Hindlimb muscle (tissue), 1 donor: ENCODE results near the gene VSIG8. TPM values are rescaled to one million over a fixed set of nuclear protein-coding genes. Genes with fewer than 3 reads are reported as not detected.
A peak's percentile ranks its signal among the peaks of the same experiment; 100 is the strongest.

Experiments used
- DNase-seq: peaks from one replicate; pipeline ENCODE4 v3.0.0-alpha.2; 2013
- polyA plus RNA-seq: library from polyadenylated mRNA; unstranded; fragments of 120-200 nt; gene quantifications from one replicate; pipeline ENCODE4 v1.2.1, GENCODE V29; 2013; ENCODE audit not compliant: insufficient read length

Gene VSIG8
- polyA plus RNA-seq, 1 donor, result not detected

- peak; percentile 87 for DNase-seq
Observed at GRCh38 chr1:159854693-159855192, 7.7 kb downstream of the VSIG8 start.

- DNase-seq, result peak; percentile 65
Observed at GRCh38 chr1:159854116-159854692, 8.3 kb downstream of the VSIG8 start.

- DNase-seq, result no peak
Observed at GRCh38 chr1:159853417-159854115, 8.9 kb downstream of the VSIG8 start.

- no peak for DNase-seq
Observed at GRCh38 chr1:159851407-159851806, 11.1 kb downstream of the VSIG8 start.

GRCh38 chr1:159849626-159850366, 12.7 kb downstream of the VSIG8 start:
- DNase-seq, result no peak

GRCh38 chr1:159848326-159848725, 14.1 kb downstream of the VSIG8 start:
- no peak for DNase-seq

- no peak for DNase-seq
Observed at GRCh38 chr1:159847231-159847630, 15.2 kb downstream of the VSIG8 start.

GRCh38 chr1:159845751-159846629, 16.5 kb downstream of the VSIG8 start:
- no peak for DNase-seq

GRCh38 chr1:159843459-159843858, 19.0 kb downstream of the VSIG8 start:
- DNase-seq, result no peak

- no peak for DNase-seq
Observed at GRCh38 chr1:159841749-159842148, 20.7 kb downstream of the VSIG8 start.

GRCh38 chr1:159839116-159839849, 23.2 kb downstream of the VSIG8 start:
- no peak for DNase-seq

- no peak for DNase-seq
Observed at GRCh38 chr1:159838715-159839114, 23.7 kb downstream of the VSIG8 start.

GRCh38 chr1:159835862-159836525, 26.5 kb downstream of the VSIG8 start:
- no peak for DNase-seq

GRCh38 chr1:159835356-159835755, 27.1 kb downstream of the VSIG8 start:
- no peak for DNase-seq

- DNase-seq, result no peak
Observed at GRCh38 chr1:159832309-159832708, 30.1 kb downstream of the VSIG8 start.

- no peak for DNase-seq
Observed at GRCh38 chr1:159831412-159832141, 30.9 kb downstream of the VSIG8 start.

- no peak for DNase-seq
Observed at GRCh38 chr1:159830722-159831121, 31.7 kb downstream of the VSIG8 start.

GRCh38 chr1:159829822-159830465, 32.5 kb downstream of the VSIG8 start:
- DNase-seq, result peak; percentile 27

- no peak for DNase-seq
Observed at GRCh38 chr1:159829273-159829634, 33.2 kb downstream of the VSIG8 start.
